ENCODE measurements around the gene MYBPC2. TPM values are rescaled to one million over a fixed set of nuclear protein-coding genes. Genes with fewer than 3 reads are reported as not detected.

The MYBPC2 gene
- total RNA-seq, 4 donors from 2014 or later, result not detected

DNA sequence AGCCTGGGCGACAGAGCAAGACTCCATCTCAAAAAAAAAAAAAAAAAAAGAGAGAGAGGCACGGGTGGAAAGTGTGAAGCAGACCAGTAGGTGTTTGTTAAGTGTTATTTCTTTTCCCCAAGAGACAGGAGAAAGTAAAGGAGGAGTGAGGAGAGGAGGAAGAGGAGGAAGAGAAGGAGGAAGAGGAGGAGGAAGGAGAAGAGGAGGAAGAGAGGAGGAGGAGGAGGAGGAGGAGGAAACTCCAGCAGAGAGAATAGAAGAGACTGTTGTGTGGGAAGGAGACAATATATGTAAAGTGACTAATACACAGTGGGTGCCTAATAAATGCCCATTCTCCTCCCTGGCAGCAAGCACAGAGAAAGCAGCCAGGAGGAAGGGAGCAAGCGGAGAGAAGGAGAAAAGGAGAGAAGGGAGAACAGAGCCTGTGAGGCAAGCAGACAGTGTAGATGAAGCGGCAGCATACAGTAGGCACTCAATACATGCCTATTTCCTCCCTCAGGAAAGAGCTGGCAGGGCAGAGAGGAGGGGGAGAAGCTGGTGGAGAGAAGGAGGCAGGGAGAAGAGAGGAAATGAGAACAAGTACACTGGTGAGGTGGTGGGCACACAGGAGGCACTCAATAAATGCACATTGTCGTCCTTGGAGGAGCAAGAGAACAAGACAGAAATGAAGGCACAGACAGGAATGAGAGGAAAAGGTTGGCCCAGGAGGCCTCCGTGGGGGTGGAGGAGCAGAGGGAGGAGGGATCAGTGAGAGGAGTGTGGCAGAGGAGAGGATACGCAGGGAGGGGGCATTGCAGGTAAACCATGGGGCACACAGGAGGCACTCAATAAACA is 61.7 kb downstream of the MYBPC2 start:
- 46% methylated on average over 5 to 6 of the region's 7 CpGs for WGBS, 2 donors (ENCODE audit: low coverage in 1 of 2)
- no peak overlapping the region for H3K4me3 ChIP-seq

DNA sequence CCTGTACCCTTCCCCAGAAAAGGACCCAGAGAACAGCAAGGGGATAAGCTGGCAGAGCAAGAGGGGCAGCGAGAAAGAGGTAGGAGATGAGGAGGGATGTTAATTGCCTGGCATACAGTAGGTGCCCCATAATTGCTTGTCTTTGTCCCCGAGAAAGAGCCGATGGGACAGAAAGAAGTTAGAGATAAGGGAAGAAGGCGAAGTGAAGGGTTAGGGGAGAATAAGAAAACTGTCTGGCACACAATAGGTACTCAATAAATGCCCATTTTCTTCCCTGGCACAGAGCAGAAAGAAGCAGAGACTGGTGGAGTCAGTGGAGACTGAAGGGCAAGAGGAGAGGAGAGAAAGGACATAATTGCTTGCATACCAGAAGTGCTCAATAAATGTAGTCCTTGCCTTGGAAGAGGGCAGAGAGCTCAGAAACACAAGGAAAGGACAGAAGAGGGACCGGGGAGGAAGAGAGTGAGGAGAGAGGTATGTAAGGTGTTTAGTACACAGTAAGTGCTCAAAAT is 62.4 kb downstream of the MYBPC2 start:
- TF ChIP-seq, protein P1, sequence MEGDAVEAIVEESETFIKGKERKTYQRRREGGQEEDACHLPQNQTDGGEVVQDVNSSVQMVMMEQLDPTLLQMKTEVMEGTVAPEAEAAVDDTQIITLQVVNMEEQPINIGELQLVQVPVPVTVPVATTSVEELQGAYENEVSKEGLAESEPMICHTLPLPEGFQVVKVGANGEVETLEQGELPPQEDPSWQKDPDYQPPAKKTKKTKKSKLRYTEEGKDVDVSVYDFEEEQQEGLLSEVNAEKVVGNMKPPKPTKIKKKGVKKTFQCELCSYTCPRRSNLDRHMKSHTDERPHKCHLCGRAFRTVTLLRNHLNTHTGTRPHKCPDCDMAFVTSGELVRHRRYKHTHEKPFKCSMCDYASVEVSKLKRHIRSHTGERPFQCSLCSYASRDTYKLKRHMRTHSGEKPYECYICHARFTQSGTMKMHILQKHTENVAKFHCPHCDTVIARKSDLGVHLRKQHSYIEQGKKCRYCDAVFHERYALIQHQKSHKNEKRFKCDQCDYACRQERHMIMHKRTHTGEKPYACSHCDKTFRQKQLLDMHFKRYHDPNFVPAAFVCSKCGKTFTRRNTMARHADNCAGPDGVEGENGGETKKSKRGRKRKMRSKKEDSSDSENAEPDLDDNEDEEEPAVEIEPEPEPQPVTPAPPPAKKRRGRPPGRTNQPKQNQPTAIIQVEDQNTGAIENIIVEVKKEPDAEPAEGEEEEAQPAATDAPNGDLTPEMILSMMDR (IDR thresholded peaks at IDR 0.05), result no peak
- TF ChIP-seq EP300 (IDR thresholded peaks at IDR 0.05), result no peak
- Histone ChIP-seq H3K4me1 (peaks cover 0 to under 1% (median 0%) of the 10 kb centered on the region in 3 donors), H3K36me3 (peaks cover 0 to 5% of the 10 kb centered on the region in 2 donors), H3K9me3 (no peaks in the 10 kb centered on the region), H3K27ac (no peak overlapping the region), H3K27me3 (peaks cover 13% of the 10 kb centered on the region), H3K4me3 (no peak overlapping the region)
- 78 to 96% methylated on average over 4 to 5 of the region's 5 CpGs for WGBS, 2 donors (ENCODE audit: low coverage in 1 of 2)
- no peak for ATAC-seq

More for the DNA sequence above, 61.7 kb downstream of the MYBPC2 start:
- Histone ChIP-seq H3K36me3 (peaks cover 0 to 7% of the 10 kb centered on the region in 2 donors), H3K9me3 (no peaks in the 10 kb centered on the region), H3K27ac (no peak overlapping the region), H3K27me3 (peaks cover 20% of the 10 kb centered on the region), H3K4me1 (no peaks in the 10 kb centered on the region)
- TF ChIP-seq POLR2A (IDR thresholded peaks at IDR 0.05) (no peak), POLR2AphosphoS5 (IDR thresholded peaks at IDR 0.05) (no peak), EP300 (IDR thresholded peaks at IDR 0.05) (no peak)
- TF ChIP-seq, protein P1 (IDR thresholded peaks at IDR 0.05), result no peak
- no peak for ATAC-seq

DNA sequence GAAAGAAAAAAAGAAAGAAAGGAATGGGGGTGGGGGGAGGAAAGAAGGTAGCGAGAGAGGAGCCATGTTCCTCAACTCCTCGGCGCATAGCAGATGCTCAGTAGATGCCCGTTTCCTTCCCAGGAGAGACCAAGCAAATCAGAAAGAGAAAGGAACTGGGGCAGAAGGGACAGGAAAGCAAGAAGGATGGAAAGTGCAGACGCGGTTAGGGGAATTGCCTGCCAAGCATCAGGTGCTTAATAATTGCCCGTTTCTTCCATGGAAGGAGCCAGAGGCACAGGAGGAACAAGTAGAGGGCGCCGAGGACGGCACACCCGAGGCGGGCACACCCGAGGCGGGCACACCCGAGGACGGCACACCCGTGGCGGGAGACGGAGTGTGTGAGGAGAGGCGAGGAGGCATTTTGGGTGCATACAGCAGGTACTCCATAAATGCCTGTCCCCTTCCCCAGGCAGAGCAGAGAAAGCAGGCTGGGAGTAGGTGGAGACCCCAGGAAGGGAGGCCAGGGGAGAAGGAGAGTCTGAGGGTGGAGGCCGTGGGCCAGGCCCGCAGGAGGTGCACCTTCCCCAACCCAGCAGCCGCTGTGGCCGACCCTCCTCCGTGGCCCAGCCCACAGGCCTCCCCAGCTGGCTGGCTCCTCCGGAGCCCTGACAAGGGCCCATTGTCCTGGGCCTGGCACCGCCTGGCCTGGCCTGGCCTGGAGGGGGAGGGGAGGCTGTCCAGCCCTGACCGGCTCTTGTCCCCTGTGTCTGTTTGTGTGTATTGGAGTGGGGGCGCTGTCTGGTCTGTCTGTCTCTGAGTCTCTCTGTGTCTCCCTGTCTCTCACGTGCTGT is 63.7 kb downstream of the MYBPC2 start:
- peak; percentile 25 for ATAC-seq

DNA sequence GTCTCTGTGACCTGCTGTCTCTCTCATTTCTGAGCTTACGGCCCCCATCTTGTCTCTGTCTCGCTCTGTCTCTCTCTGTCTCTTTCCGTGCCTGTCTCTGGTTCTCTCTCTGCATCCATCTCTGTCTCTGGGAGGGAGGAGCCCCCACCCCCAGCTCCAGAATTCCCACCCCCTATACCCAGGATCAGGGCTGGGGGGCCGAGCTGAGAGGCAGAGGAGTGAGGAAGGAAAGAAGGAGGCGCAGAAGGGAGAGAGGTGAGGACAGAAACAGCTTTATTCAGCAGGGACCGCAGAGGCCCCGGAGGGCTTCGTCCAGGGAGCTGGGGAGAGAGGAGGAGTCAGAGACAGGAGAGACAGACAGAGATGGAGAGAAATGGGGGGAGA is 64.3 kb downstream of the MYBPC2 start:
- Histone ChIP-seq H3K9me3 (no peaks in the 10 kb centered on the region), H3K27ac (no peak overlapping the region), H3K4me3 (no peak overlapping the region), H3K27me3 (no peaks in the 10 kb centered on the region), H3K36me3 (no peaks in the 10 kb centered on the region), H3K4me1 (peaks cover 0 to 20% (median 0%) of the 10 kb centered on the region in 3 donors)
- TF ChIP-seq POLR2AphosphoS5 (IDR thresholded peaks at IDR 0.05) (no peak), EP300 (IDR thresholded peaks at IDR 0.05) (no peak), POLR2A (IDR thresholded peaks at IDR 0.05) (no peak)
- TF ChIP-seq, protein P1 (IDR thresholded peaks at IDR 0.05), result no peak
- ATAC-seq, result no peak
- WGBS, 2 donors (ENCODE audit: low coverage in 1 of 2), result 32 to 59% methylated on average over 3 to 4 of the region's 8 CpGs

More for the DNA sequence above, 63.7 kb downstream of the MYBPC2 start:
- peaks cover 0 to 14% (median 0%) of the 10 kb centered on the region in 3 donors for H3K4me1 ChIP-seq
- peaks cover under 1% of the 10 kb centered on the region for H3K27me3 ChIP-seq
- TF ChIP-seq EP300 (IDR thresholded peaks at IDR 0.05), result no peak
- TF ChIP-seq POLR2AphosphoS5 (IDR thresholded peaks at IDR 0.05), result no peak
- TF ChIP-seq, protein P1 (IDR thresholded peaks at IDR 0.05), result no peak
- TF ChIP-seq POLR2A (IDR thresholded peaks at IDR 0.05), result no peak
- no peaks in the 10 kb centered on the region for H3K9me3 ChIP-seq
- H3K36me3 ChIP-seq, result no peaks in the 10 kb centered on the region
- WGBS, 2 donors (ENCODE audit: low coverage in 1 of 2), result 61 to 81% methylated on average over 12 to 21 of the region's 30 CpGs
- H3K4me3 ChIP-seq, result no peak overlapping the region
- no peak overlapping the region for H3K27ac ChIP-seq

Data from gastroesophageal sphincter (tissue), 4 donors.